MM.1S (cell line): ENCODE data around the gene ZNF3.

ENCODE experiments used
- DNase-seq: peaks from one replicate; pipeline ENCODE4 v3.0.0-alpha.2; 2015
- H2AFZ ChIP-seq: fragments of 300-600 bp; sonication (generic); 2 replicates; pipeline ENCODE4 v1.6.0; 2016; ENCODE audit warnings: antibody characterized with exemption, low read length
- H3F3A ChIP-seq: fragments of 300-600 bp; sonication (generic); 2 replicates; pipeline ENCODE4 v1.6.1; 2016; ENCODE audit warnings: mild to moderate bottlenecking, antibody characterized with exemption, low read length, moderate library complexity, mixed read lengths; ENCODE audit not compliant: insufficient read depth
- H3K27ac ChIP-seq: fragments of 300-600 bp; sonication (generic); 2 replicates; pipeline ENCODE4 v1.5.1; 2016; ENCODE audit warnings: mild to moderate bottlenecking, low read length
- H3K27me3 ChIP-seq: fragments of 300-600 bp; sonication (generic); replicated peaks from 2 replicates; pipeline ENCODE4 v1.6.0; 2016; ENCODE audit warnings: low read length; ENCODE audit not compliant: insufficient read depth
- H3K36me3 ChIP-seq: fragments of 300-600 bp; sonication (generic); replicated peaks from 2 replicates; pipeline ENCODE4 v1.6.1; 2016; ENCODE audit warnings: mild to moderate bottlenecking, low read length, mixed read lengths; ENCODE audit not compliant: insufficient read depth
- H3K4me1 ChIP-seq: fragments of 300-600 bp; sonication (generic); 2 replicates; pipeline ENCODE4 v1.6.1; 2016; ENCODE audit warnings: low read length, mixed read lengths
- H3K4me2 ChIP-seq: fragments of 300-600 bp; sonication (generic); 2 replicates; pipeline ENCODE4 v1.6.0; 2016; ENCODE audit warnings: low read depth, low read length
- H3K4me3 ChIP-seq: fragments of 300-600 bp; sonication (generic); 2 replicates; pipeline ENCODE4 v1.5.1; 2016; ENCODE audit warnings: low read length, mixed read lengths
- H3K79me2 ChIP-seq: fragments of 300-600 bp; sonication (generic); 2 replicates; pipeline ENCODE4 v1.6.1; 2016; ENCODE audit warnings: mixed run types, low read length, mixed read lengths
- H3K9ac ChIP-seq: fragments of 300-600 bp; sonication (generic); 2 replicates; pipeline ENCODE4 v1.6.1; 2016; ENCODE audit warnings: low read length, mixed read lengths
- H3K9me2 ChIP-seq: fragments of 300-600 bp; sonication (generic); replicated peaks from 2 replicates; pipeline ENCODE4 v1.6.1; 2016; ENCODE audit warnings: mild to moderate bottlenecking, low read length, mixed read lengths; ENCODE audit not compliant: insufficient read depth
- H3K9me3 ChIP-seq: fragments of 300-600 bp; sonication (generic); replicated peaks from 2 replicates; pipeline ENCODE4 v1.6.1; 2016; ENCODE audit warnings: mild to moderate bottlenecking, low read length, mixed read lengths; ENCODE audit not compliant: insufficient read depth
- H4K20me1 ChIP-seq: fragments of 300-600 bp; sonication (generic); 2 replicates; pipeline ENCODE4 v1.6.1; 2016; ENCODE audit warnings: mild to moderate bottlenecking, low read length, moderate library complexity, mixed read lengths; ENCODE audit not compliant: insufficient read depth
- EZH2 ChIP-seq: fragments of 300-600 bp; sonication (generic); optimal IDR thresholded peaks from 2 replicates; pipeline ENCODE3; 2017; ENCODE audit warnings: low read depth, mild to moderate bottlenecking, antibody characterized with exemption, low read length, mixed read lengths
- EZH2phosphoT487 ChIP-seq: fragments of 300-600 bp; sonication (generic); IDR thresholded peaks from 2 replicates; pipeline ENCODE4 v1.6.1; 2018; ENCODE audit warnings: antibody characterized with exemption, low read length
- TF ChIP-seq, protein P1 (sequence below): fragments of 300-600 bp; sonication (generic); IDR thresholded peaks from 2 replicates; pipeline ENCODE4 v1.5.1; 2016; ENCODE audit warnings: antibody characterized with exemption, low read length, mixed read lengths

Gene ZNF3

GRCh38 chr7:100106633-100107032, 25.1 kb upstream of the ZNF3 start:
- Histone ChIP-seq H3K79me2 (peaks cover 6% of the 10 kb centered on the region), H3K36me3 (no peaks in the 10 kb centered on the region), H4K20me1 (no peaks in the 10 kb centered on the region), H3K9me2 (no peaks in the 10 kb centered on the region), H3K27me3 (no peaks in the 10 kb centered on the region), H3K4me2 (no peak overlapping the region), H3K9me3 (no peaks in the 10 kb centered on the region), H2AFZ (no peak overlapping the region), H3F3A (no peaks in the 10 kb centered on the region), H3K4me3 (no peak overlapping the region), H3K27ac (no peak overlapping the region), H3K9ac (no peak overlapping the region), H3K4me1 (peaks cover 5% of the 10 kb centered on the region; the same call in 1 of the 2 replicates)
- TF ChIP-seq, protein P1, sequence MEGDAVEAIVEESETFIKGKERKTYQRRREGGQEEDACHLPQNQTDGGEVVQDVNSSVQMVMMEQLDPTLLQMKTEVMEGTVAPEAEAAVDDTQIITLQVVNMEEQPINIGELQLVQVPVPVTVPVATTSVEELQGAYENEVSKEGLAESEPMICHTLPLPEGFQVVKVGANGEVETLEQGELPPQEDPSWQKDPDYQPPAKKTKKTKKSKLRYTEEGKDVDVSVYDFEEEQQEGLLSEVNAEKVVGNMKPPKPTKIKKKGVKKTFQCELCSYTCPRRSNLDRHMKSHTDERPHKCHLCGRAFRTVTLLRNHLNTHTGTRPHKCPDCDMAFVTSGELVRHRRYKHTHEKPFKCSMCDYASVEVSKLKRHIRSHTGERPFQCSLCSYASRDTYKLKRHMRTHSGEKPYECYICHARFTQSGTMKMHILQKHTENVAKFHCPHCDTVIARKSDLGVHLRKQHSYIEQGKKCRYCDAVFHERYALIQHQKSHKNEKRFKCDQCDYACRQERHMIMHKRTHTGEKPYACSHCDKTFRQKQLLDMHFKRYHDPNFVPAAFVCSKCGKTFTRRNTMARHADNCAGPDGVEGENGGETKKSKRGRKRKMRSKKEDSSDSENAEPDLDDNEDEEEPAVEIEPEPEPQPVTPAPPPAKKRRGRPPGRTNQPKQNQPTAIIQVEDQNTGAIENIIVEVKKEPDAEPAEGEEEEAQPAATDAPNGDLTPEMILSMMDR = no peak
- TF ChIP-seq EZH2phosphoT487 (no peak), EZH2 (no peak)
- no peak for DNase-seq

DNA sequence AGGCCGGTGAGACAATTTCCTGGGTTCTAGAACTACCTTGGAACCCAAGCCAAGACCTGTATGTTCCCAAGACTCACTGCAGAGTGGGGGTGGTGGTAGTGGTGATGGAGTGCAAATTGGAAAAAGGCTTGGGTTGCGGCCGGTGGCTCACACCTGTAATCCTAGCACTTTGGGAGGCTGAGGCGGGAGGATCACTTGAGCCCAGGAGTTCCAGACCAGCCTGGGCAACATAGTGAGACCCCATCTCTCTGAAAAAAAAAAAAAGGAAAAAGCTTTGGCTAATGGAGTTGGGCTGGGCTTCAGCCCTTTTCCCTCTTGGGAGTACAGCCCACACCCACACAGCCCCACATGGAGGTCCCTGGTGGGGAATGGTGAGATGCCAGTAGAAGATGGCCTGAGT, 24.0 kb upstream of the ZNF3 start:
- H3F3A ChIP-seq = no peaks in the 10 kb centered on the region
- no peaks in the 10 kb centered on the region for H3K9me3 ChIP-seq
- TF ChIP-seq, protein P1 = no peak
- TF ChIP-seq EZH2 (no peak), EZH2phosphoT487 (no peak)
- no peaks in the 10 kb centered on the region for H3K9me2 ChIP-seq
- H3K9ac ChIP-seq = no peak overlapping the region
- no peaks in the 10 kb centered on the region for H3K27me3 ChIP-seq
- no peaks in the 10 kb centered on the region for H4K20me1 ChIP-seq
- H3K4me1 ChIP-seq = peaks cover 5% of the 10 kb centered on the region; the same call in 1 of the 2 replicates
- H3K36me3 ChIP-seq = no peaks in the 10 kb centered on the region
- H3K4me2 ChIP-seq = no peak overlapping the region
- no peak overlapping the region for H3K4me3 ChIP-seq
- no peak overlapping the region for H3K27ac ChIP-seq
- H2AFZ ChIP-seq = no peak overlapping the region
- H3K79me2 ChIP-seq = peaks cover 12% of the 10 kb centered on the region
- DNase-seq = no peak

- no peaks in the 10 kb centered on the region for H3K9me3 ChIP-seq
- no peak overlapping the region for H2AFZ ChIP-seq
- no peak overlapping the region for H3K9ac ChIP-seq
- H3K27me3 ChIP-seq = no peaks in the 10 kb centered on the region
- no peaks in the 10 kb centered on the region for H3K9me2 ChIP-seq
- H3K4me2 ChIP-seq = no peak overlapping the region
- H3K79me2 ChIP-seq = peaks cover 36% of the 10 kb centered on the region
- H3K4me1 ChIP-seq = peaks cover 12% of the 10 kb centered on the region
- H3K27ac ChIP-seq = no peak overlapping the region
- TF ChIP-seq EZH2phosphoT487 = no peak
- no peak for TF ChIP-seq EZH2
- TF ChIP-seq, protein P1 = no peak
- no peak for DNase-seq
- H4K20me1 ChIP-seq = peaks cover 9% of the 10 kb centered on the region; the same call in 1 of the 2 replicates
- no peak overlapping the region for H3K4me3 ChIP-seq
- peaks cover 14% of the 10 kb centered on the region for H3K36me3 ChIP-seq
- H3F3A ChIP-seq = 0 out of 2 replicates have a peak, but pooled peaks cover 4% of the 10 kb centered on the region
Observed at GRCh38 chr7:100102950-100103840, 21.7 kb upstream of the ZNF3 start.
